K562 (cell line): Measurements from ENCODE around the gene ACTG2. TPM values are rescaled to one million over a fixed set of nuclear protein-coding genes. Genes with fewer than 3 reads are reported as not detected.

Experiments used
- ATAC-seq: fragments of 200-7000 bp; cut with Tn5 transposase; 3 replicates; pipeline ENCODE4 v1.9.1; 2020; ENCODE audit warnings: moderate library complexity
- BruUV-seq: library from RNA; stranded (reverse); fragments of 400-500 nt; replicated peaks from 2 replicates; lab custom pipeline; 2021; lab: Mats Ljungman, UMichigan
- CTCF ChIA-PET: fragments of 300-600 bp; formaldehyde crosslinking; extraction: SDS; loops from one replicate; lab custom pipeline; 2021; ENCODE audit warnings: low intra/inter-chr PET ratio; lab: Yijun Ruan, JAX
- POLR2A ChIA-PET: fragments of 300-600, 350-650 bp; sonication (Branson Sonifier 250); formaldehyde crosslinking; extraction: SDS; loops from one replicate; lab custom pipeline; 2021; ENCODE audit warnings: antibody characterized with exemption, inconsistent platforms; lab: Yijun Ruan, JAX
- DNase-seq, 4 experiments: peaks; one replicate each; pipeline versions ENCODE4 v3.0.0 to v3.0.0-alpha.2; 2011 to 2018; ENCODE audit warnings: low spot score in 3 of 4, mixed read lengths in 3 of 4; ENCODE audit errors: extremely low read depth in 1 of 4
- FAIRE-seq: peaks from 2 replicates; lab custom pipeline; 2011; peaks lifted over from hg19 to GRCh38; lab: Jason Lieb, UNC
- H2AFZ ChIP-seq: 2 replicates; pipeline ENCODE4 v1.6.0; 2011; ENCODE audit warnings: low read depth, low read length, control low read depth, inconsistent platforms
- H3K27ac ChIP-seq: fragments of 200-600 bp; 3 replicates; pipeline ENCODE4 v1.8.0; 2011; ENCODE audit warnings: low read depth, mild to moderate bottlenecking, control low read depth, inconsistent platforms, low read length, moderate library complexity, mixed read lengths; ENCODE audit errors: extremely low read depth
- H3K27me3 ChIP-seq, 2 experiments: fragments of 300-600 bp in 1 of 2; 2 replicates in 1 of 2; 3 replicates in 1 of 2; pipeline versions ENCODE4 v1.6.0 to v1.8.0; 2011; ENCODE audit warnings: inconsistent platforms in 2 of 2, low read length in 2 of 2, mild to moderate bottlenecking in 1 of 2, mixed read lengths in 1 of 2, moderate library complexity in 1 of 2; ENCODE audit not compliant: control insufficient read depth in 2 of 2, insufficient read depth in 2 of 2
- H3K36me3 ChIP-seq: fragments of 300-600 bp; 3 replicates; pipeline ENCODE4 v1.8.0; 2011; ENCODE audit warnings: mild to moderate bottlenecking, low read length, inconsistent platforms; ENCODE audit not compliant: control insufficient read depth, insufficient read depth
- H3K4me1 ChIP-seq, 2 experiments: fragments of 200-600 bp in 1 of 2; replicated peaks in 1 of 2; 2 replicates in 1 of 2; 3 replicates in 1 of 2; pipeline versions ENCODE4 v1.5.1 to v1.8.0; 2011; ENCODE audit warnings: inconsistent platforms in 2 of 2, low read length in 2 of 2, mild to moderate bottlenecking in 1 of 2, mixed read lengths in 1 of 2, moderate library complexity in 1 of 2; ENCODE audit not compliant: control insufficient read depth in 2 of 2, insufficient read depth in 2 of 2
- H3K4me2 ChIP-seq: 2 replicates; pipeline ENCODE4 v1.6.1; 2011; ENCODE audit warnings: low read length, control low read depth, inconsistent platforms, mixed read lengths; ENCODE audit not compliant: insufficient read depth
- H3K4me3 ChIP-seq: fragments of 200-600 bp; sonication (generic), shearing (Covaris generic); 2 replicates; pipeline ENCODE4 v1.5.1; 2016; ENCODE audit warnings: control low read depth, inconsistent platforms
- H3K79me2 ChIP-seq: fragments of 200-600 bp; 3 replicates; pipeline ENCODE4 v1.8.0; 2011; ENCODE audit warnings: low read length, inconsistent platforms; ENCODE audit not compliant: control insufficient read depth, insufficient read depth
- H3K9ac ChIP-seq, 2 experiments: 2 replicates each; pipeline versions ENCODE4 v1.6.0 to v1.6.1; 2011; ENCODE audit warnings: low read depth in 2 of 2, low read length in 2 of 2, control low read depth in 1 of 2, inconsistent platforms in 1 of 2, mild to moderate bottlenecking in 1 of 2, mixed read lengths in 1 of 2; ENCODE audit not compliant: insufficient read depth in 1 of 2
- H3K9me1 ChIP-seq: one replicate; pipeline ENCODE4 v1.6.0; 2011; ENCODE audit warnings: inconsistent platforms, mild to moderate bottlenecking, low read length, moderate library complexity; ENCODE audit not compliant: control insufficient read depth, insufficient read depth
- H3K9me3 ChIP-seq: replicated peaks from 2 replicates; pipeline ENCODE4 v1.5.1; 2011; ENCODE audit warnings: low read depth, low read length, inconsistent platforms; ENCODE audit not compliant: control insufficient read depth, insufficient read depth
- H4K20me1 ChIP-seq: replicated peaks from 2 replicates; pipeline ENCODE4 v1.6.1; 2011; ENCODE audit warnings: low read length, inconsistent platforms, mixed read lengths; ENCODE audit not compliant: control insufficient read depth, insufficient read depth
- ARNT ChIP-seq, 2 experiments: fragments of 450-650 bp; IDR thresholded peaks; 2 replicates each; pipeline ENCODE4 v1.6.1; 2016; ENCODE audit warnings: mild to moderate bottlenecking in 1 of 2
- BCL6 ChIP-seq: fragments of 250-450 bp; sonication (Bioruptor Pico); IDR thresholded peaks from 2 replicates; pipeline ENCODE4 v1.4.0; 2020
- CHD4 ChIP-seq: fragments of 200-600 bp; sonication (generic); IDR thresholded peaks from 3 replicates; pipeline ENCODE4 v1.6.1; 2012; ENCODE audit warnings: low read depth, mild to moderate bottlenecking, mixed read lengths, low read length, inconsistent platforms; ENCODE audit not compliant: insufficient read depth, insufficient replicate concordance, poor library complexity, severe bottlenecking
- DDX20 ChIP-seq: fragments of 450-650 bp; IDR thresholded peaks from 2 replicates; pipeline ENCODE4 v1.6.1; 2016; ENCODE audit warnings: missing genetic modification characterization, low read depth, mild to moderate bottlenecking, missing compliant biosample characterization, moderate library complexity
- EGR1 ChIP-seq: fragments of 450-650 bp; conservative IDR thresholded peaks from 2 replicates; pipeline ENCODE4 v1.6.1; 2017; ENCODE audit warnings: mild to moderate bottlenecking
- KHSRP ChIP-seq: fragments of 450-650 bp; IDR thresholded peaks from 2 replicates; pipeline ENCODE4 v1.6.1; 2017
- MEF2D ChIP-seq: conservative IDR thresholded peaks from 2 replicates; pipeline ENCODE4 v1.6.1; 2016; ENCODE audit warnings: low read depth, missing genetic modification characterization, missing compliant biosample characterization
- PCBP1 ChIP-seq: fragments of 200-400 bp; formaldehyde crosslinking; IDR thresholded peaks from 2 replicates; pipeline ENCODE4 v1.6.1; 2018; ENCODE audit warnings: mild to moderate bottlenecking, low read depth, low read length; ENCODE audit not compliant: poor library complexity, severe bottlenecking
- POLR3G ChIP-seq: IDR thresholded peaks from 2 replicates; pipeline ENCODE4 v1.6.1; 2011; ENCODE audit not compliant: insufficient read length, insufficient replicate concordance; ENCODE audit errors: extremely low read depth
- SMARCB1 ChIP-seq: IDR thresholded peaks from 2 replicates; pipeline ENCODE4 v1.6.1; 2011; ENCODE audit warnings: improper control_type of control experiment, low read depth; ENCODE audit not compliant: insufficient read length
- SRSF7 ChIP-seq: fragments of 200-400 bp; formaldehyde crosslinking; optimal IDR thresholded peaks from 2 replicates; pipeline ENCODE3; 2017; ENCODE audit warnings: mild to moderate bottlenecking, low read depth, low read length
- SRSF9 ChIP-seq: fragments of 200-400 bp; formaldehyde crosslinking; IDR thresholded peaks from 2 replicates; pipeline ENCODE4 v1.6.1; 2017; ENCODE audit warnings: low read depth, low read length, borderline replicate concordance
- TAF7 ChIP-seq: fragments of 450-650 bp; IDR thresholded peaks from 2 replicates; pipeline ENCODE4 v1.6.1; 2016; ENCODE audit warnings: missing genetic modification characterization, missing compliant biosample characterization
- THRA ChIP-seq: fragments of 450-650 bp; IDR thresholded peaks from 2 replicates; pipeline ENCODE4 v1.6.1; 2017; ENCODE audit warnings: mild to moderate bottlenecking, moderate library complexity
- VEZF1 ChIP-seq: fragments of 200-800 bp; sonication (Bioruptor generic); IDR thresholded peaks from 2 replicates; pipeline ENCODE4 v1.6.1; 2017; ENCODE audit warnings: missing genetic modification characterization, missing compliant biosample characterization
- ZBTB49 ChIP-seq: sonication (generic); formaldehyde crosslinking; IDR thresholded peaks from 2 replicates; pipeline ENCODE4 v1.8.0; 2022; ENCODE audit warnings: missing genetic modification reagents, mild to moderate bottlenecking, borderline replicate concordance
- ZFP36 ChIP-seq: fragments of 150-350 bp; IDR thresholded peaks from 2 replicates; pipeline ENCODE4 v1.6.1; 2018; ENCODE audit warnings: low read length, low read depth; ENCODE audit not compliant: partially characterized antibody
- ZNF253 ChIP-seq: fragments of 250-450 bp; sonication (Bioruptor Pico); conservative IDR thresholded peaks from 2 replicates; pipeline ENCODE4 v1.6.1; 2021; ENCODE audit warnings: mild to moderate bottlenecking
- ZNF263 ChIP-seq: sonication (generic); formaldehyde crosslinking; IDR thresholded peaks from 2 replicates; pipeline ENCODE4 v1.8.0; 2022; ENCODE audit warnings: mild to moderate bottlenecking, missing genetic modification reagents, borderline replicate concordance
- WGBS: fragments of 100-300 bp; shearing (Covaris generic); methylation state at CpG from one replicate; pipeline ENCODE4 v1.1.6; 2016; ENCODE audit warnings: low coverage, mixed read lengths; ENCODE audit not compliant: insufficient coverage; ENCODE audit errors: missing lambda C conversion rate; 5-methylcytosine and 5-hydroxymethylcytosine counted together
- in situ Hi-C: fragments of 300-500 bp; cut with MboI; formaldehyde crosslinking; loops from 4 replicates; pipeline ENCODE4 v1.15.0; 2018; ENCODE audit warnings: inconsistent platforms, mixed read lengths
- intact Hi-C: fragments of 100-400 bp; cut with micrococcal nuclease; formaldehyde crosslinking; loops from 2 replicates; pipeline ENCODE4 v1.14.2; 2022
- polyA plus RNA-seq, 8 experiments: library from polyadenylated mRNA; depleted of rRNA in 4 of 8; stranded (reverse) in 5 of 8; unstranded in 3 of 8; fragments of >200 nt; fragmentation: Nextera tagmentation in 2 of 8; fragmentation: Illumina TruSeq in 1 of 8; extraction: Ambion mirVana in 2 of 8; extraction: Trizol in 1 of 8; gene quantifications; 2 replicates each; pipeline versions ENCODE4 v1.2.1 to v1.2.3, GENCODE V29; 2011 to 2014; ENCODE audit warnings: inconsistent platforms in 1 of 8, missing spikeins in 1 of 8
- total RNA-seq, 7 experiments: library from RNA; depleted of rRNA in 6 of 7; stranded (reverse); fragments of >200 nt in 6 of 7; fragmentation: Illumina TruSeq in 2 of 7; extraction: Trizol in 2 of 7; gene quantifications; 2 replicates each; pipeline versions ENCODE4 v1.2.1 to v1.2.3, GENCODE V29; 2011 to 2021; ENCODE audit warnings: low replicate concordance in 1 of 7

ACTG2 gene
- total and polyA plus RNA-seq, 9 of the 15 experiments (the other 6 are each of a cell fraction or from before 2014, with no cell fraction given) = 0.06 to 0.60 TPM; not detected in 7

- Histone ChIP-seq H3K4me3 (no peak overlapping the region), H3K9ac (peak overlapping the region in 1 of 2 experiments; percentile 28; a peak in 1 of 4 replicates), H3K4me1 (peaks cover 0 to 10% of the 10 kb centered on the region in 2 experiments; a peak in 1 of 5 replicates), H3K4me2 (no peak overlapping the region; the same call in 1 of the 2 replicates), H3K27ac (no peak overlapping the region), H4K20me1 (no peaks in the 10 kb centered on the region), H3K9me1 (no peaks in the 10 kb centered on the region), H3K36me3 (no peaks in the 10 kb centered on the region), H3K9me3 (no peaks in the 10 kb centered on the region; the same call in 1 of the 2 replicates), H3K79me2 (no peaks in the 10 kb centered on the region), H2AFZ (peak overlapping the region; percentile 81), H3K27me3 (no peaks in the 10 kb centered on the region)
- intact Hi-C loops = no loop called here
- TF ChIP-seq TAF7 (tag) (no peak), SRSF9 (no peak), SMARCB1 (no peak), DDX20 (no peak), SRSF7 (no peak), ZBTB49 (CRISPR knock-in tag) (no peak), VEZF1 (no peak), KHSRP (no peak), POLR3G (no peak), BCL6 (no peak), EGR1 (no peak), ZNF253 (CRISPR knock-in tag) (no peak), ARNT (IDR thresholded peaks at IDR 0.05) (no peak), CHD4 (no peak), PCBP1 (no peak), THRA (no peak), ZNF263 (no peak), MEF2D (tag) (no peak), ZFP36 (no peak)
- ChIA-PET POLR2A (interaction anchor here (0.7 to 1.3 kb wide), 2 partner anchors 24 to 213 kb away, joined by 3 read pairs; no protein-coding TSS in a partner anchor), CTCF (no interaction called here)
- no TSS peak for BruUV-seq
- in situ Hi-C loops = no loop called here
- WGBS = 26% methylated on average over 4 of the region's 4 CpGs
- FAIRE-seq (no peak), DNase-seq (no peak), ATAC-seq (peak; percentile 53)
These were observed 4.4 kb downstream of the ACTG2 start for GRCh38 chr2:73897240-73897583.
